Kidney (tissue), 14 donors: ENCODE results near the gene ZNF550. TPM values are rescaled to one million over a fixed set of nuclear protein-coding genes. Genes with fewer than 3 reads are reported as not detected.

Experiments used
- DNase-seq, 5 donors: peaks; one replicate each; pipeline ENCODE4 v3.0.0-alpha.2; 2013 to 2020
- FAIRE-seq: peaks from 2 replicates; lab custom pipeline; 2012; peaks lifted over from hg19 to GRCh38; lab: Jason Lieb, UNC
- H3K27ac ChIP-seq, 2 donors: one replicate each; pipeline ENCODE4 v1.7.0; 2013; ENCODE audit warnings: low read depth in 2 of 2, low read length in 2 of 2, inconsistent platforms in 1 of 2
- H3K27me3 ChIP-seq: one replicate; pipeline ENCODE4 v1.7.1; 2013; ENCODE audit warnings: low read length, inconsistent platforms; ENCODE audit not compliant: control insufficient read depth, insufficient read depth
- H3K36me3 ChIP-seq, 3 donors: one replicate each; pipeline versions ENCODE4 v1.7.0 to v1.7.1; 2013; ENCODE audit warnings: low read length in 3 of 3, control low read depth in 1 of 3, inconsistent platforms in 1 of 3; ENCODE audit not compliant: insufficient read depth in 3 of 3, control insufficient read depth in 2 of 3
- H3K4me1 ChIP-seq, 3 donors: one replicate each; pipeline versions ENCODE4 v1.7.0 to v1.7.1; 2013; ENCODE audit warnings: low read length in 3 of 3, inconsistent platforms in 1 of 3, low read depth in 1 of 3; ENCODE audit not compliant: control insufficient read depth in 2 of 3, insufficient read depth in 2 of 3
- H3K4me3 ChIP-seq, 3 donors: one replicate each; pipeline versions ENCODE4 v1.7.0 to v1.8.1; 2013; ENCODE audit warnings: low read length in 3 of 3, control low read depth in 1 of 3, inconsistent platforms in 1 of 3
- H3K9ac ChIP-seq, 3 donors: one replicate each; pipeline versions ENCODE4 v1.7.0 to v1.7.1; 2013; ENCODE audit warnings: low read length in 3 of 3, control low read depth in 1 of 3, inconsistent platforms in 1 of 3
- H3K9me3 ChIP-seq, 3 donors: one replicate each; pipeline versions ENCODE4 v1.7.0 to v1.7.1; 2013; ENCODE audit warnings: low read length in 3 of 3, control low read depth in 1 of 3, inconsistent platforms in 1 of 3; ENCODE audit not compliant: control insufficient read depth in 2 of 3, insufficient read depth in 1 of 3
- intact Hi-C: fragments of 100-400 bp; cut with DNase I; formaldehyde crosslinking; loops from one replicate; pipeline ENCODE4 v1.11.1; 2022
- polyA plus RNA-seq: library from polyadenylated mRNA; stranded (reverse); fragments of 350-450 nt; fragmentation: Illumina TruSeq; extraction: RNeasy Lipid Tissue Mini Kit (QIAGEN cat#74804); gene quantifications from one replicate; pipeline ENCODE4 v1.2.3, GENCODE V29; 2014; ENCODE audit warnings: low read depth, low replicate concordance; ENCODE audit not compliant: insufficient read depth
- total RNA-seq: library from RNA; stranded (reverse); fragmentation: NEBNext Ultra II Directional; extraction: Animal tissue kit (Norgen Biotek cat#: 25700); gene quantifications from one replicate; pipeline ENCODE4 v1.2.1, GENCODE V29; 2021
- TF ChIP-seq, protein P1 (sequence below): IDR thresholded peaks from 3 replicates; pipeline ENCODE4 v1.5.1; 2012; ENCODE audit warnings: mild to moderate bottlenecking, moderate library complexity, borderline replicate concordance; ENCODE audit not compliant: insufficient read depth; ENCODE audit errors: extremely low read depth
- donor health status: control.
- donor health status: control.
- donor health status: control.
- donor health status: control.
- donor health status: control.
- donor health status: DM: yes; HTN: yes; CAD: no.
- donor health status: Normal renal cell carcinoma (clear cell type).

ZNF550 gene
- total and polyA plus RNA-seq, 2 donors from 2014 or later = 2.5 to 15.1 TPM

DNA sequence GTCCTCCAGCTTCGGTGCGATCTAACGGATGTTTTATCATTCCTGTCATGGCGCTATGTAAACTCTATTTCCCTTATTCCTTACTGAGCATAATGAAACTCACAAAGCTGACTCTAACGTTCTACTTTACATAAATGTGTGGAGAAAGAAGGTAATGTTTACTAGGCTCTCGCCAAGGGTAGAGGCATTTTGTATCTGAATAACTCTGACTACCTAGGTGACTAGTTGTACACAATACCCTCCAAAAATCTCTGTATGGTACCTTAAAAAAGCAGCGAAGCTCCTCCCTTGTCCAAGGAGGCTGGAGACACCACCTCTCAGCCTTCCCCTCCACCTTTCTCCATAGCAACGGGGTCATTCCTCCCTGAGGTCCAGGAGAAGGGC is 39.7 kb upstream of the ZNF550 start:
- intact Hi-C loops = no loop called here
- FAIRE-seq (no peak), DNase-seq (no peak)
- Histone ChIP-seq H3K4me3 (peak overlapping the region; percentile 55 to 80 (median 80)), H3K27ac (no peak overlapping the region), H3K36me3 (peaks cover 0 to under 1% (median 0%) of the 10 kb centered on the region in 3 donors), H3K27me3 (no peaks in the 10 kb centered on the region), H3K4me1 (peaks cover 0 to 9% (median 6%) of the 10 kb centered on the region in 3 donors), H3K9ac (no peak overlapping the region), H3K9me3 (peaks cover 0 to 6% (median 0%) of the 10 kb centered on the region in 3 donors)
- TF ChIP-seq, protein P1, sequence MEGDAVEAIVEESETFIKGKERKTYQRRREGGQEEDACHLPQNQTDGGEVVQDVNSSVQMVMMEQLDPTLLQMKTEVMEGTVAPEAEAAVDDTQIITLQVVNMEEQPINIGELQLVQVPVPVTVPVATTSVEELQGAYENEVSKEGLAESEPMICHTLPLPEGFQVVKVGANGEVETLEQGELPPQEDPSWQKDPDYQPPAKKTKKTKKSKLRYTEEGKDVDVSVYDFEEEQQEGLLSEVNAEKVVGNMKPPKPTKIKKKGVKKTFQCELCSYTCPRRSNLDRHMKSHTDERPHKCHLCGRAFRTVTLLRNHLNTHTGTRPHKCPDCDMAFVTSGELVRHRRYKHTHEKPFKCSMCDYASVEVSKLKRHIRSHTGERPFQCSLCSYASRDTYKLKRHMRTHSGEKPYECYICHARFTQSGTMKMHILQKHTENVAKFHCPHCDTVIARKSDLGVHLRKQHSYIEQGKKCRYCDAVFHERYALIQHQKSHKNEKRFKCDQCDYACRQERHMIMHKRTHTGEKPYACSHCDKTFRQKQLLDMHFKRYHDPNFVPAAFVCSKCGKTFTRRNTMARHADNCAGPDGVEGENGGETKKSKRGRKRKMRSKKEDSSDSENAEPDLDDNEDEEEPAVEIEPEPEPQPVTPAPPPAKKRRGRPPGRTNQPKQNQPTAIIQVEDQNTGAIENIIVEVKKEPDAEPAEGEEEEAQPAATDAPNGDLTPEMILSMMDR = no peak

DNA sequence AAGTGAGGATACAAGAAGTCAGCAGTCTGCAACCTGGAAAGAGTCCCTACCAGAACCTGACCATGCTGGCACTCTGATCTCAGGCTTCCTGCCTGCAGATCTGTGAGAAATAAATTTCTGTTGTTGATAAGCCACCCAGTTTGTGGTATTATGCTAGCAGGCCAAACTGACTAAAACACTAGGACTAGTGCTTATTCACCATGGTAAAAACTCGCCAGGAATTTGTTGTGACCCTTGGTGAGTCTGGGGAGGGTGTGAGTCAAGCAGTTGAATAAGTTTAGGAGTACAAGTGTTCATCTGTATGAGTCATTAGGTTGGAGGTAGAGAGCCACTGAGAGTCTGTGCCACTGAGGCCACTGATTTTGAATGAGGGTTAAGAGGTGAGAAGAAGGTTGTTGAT is 27.9 kb upstream of the ZNF550 start:
- H3K4me3 ChIP-seq = peak overlapping the region in 1 of 3 donors; percentile 14
- H3K36me3 ChIP-seq = peaks cover 15 to 34% (median 31%) of the 10 kb centered on the region in 3 donors
- peaks cover 24 to 68% (median 30%) of the 10 kb centered on the region in 3 donors for H3K9me3 ChIP-seq
- TF ChIP-seq, protein P1 = no peak
- H3K4me1 ChIP-seq = peaks cover 0 to 11% (median 0%) of the 10 kb centered on the region in 3 donors
- no peak for DNase-seq
- H3K27me3 ChIP-seq = no peaks in the 10 kb centered on the region
- intact Hi-C loops = no loop called here
- H3K9ac ChIP-seq = no peak overlapping the region
- no peak for FAIRE-seq
- no peak overlapping the region for H3K27ac ChIP-seq

DNA sequence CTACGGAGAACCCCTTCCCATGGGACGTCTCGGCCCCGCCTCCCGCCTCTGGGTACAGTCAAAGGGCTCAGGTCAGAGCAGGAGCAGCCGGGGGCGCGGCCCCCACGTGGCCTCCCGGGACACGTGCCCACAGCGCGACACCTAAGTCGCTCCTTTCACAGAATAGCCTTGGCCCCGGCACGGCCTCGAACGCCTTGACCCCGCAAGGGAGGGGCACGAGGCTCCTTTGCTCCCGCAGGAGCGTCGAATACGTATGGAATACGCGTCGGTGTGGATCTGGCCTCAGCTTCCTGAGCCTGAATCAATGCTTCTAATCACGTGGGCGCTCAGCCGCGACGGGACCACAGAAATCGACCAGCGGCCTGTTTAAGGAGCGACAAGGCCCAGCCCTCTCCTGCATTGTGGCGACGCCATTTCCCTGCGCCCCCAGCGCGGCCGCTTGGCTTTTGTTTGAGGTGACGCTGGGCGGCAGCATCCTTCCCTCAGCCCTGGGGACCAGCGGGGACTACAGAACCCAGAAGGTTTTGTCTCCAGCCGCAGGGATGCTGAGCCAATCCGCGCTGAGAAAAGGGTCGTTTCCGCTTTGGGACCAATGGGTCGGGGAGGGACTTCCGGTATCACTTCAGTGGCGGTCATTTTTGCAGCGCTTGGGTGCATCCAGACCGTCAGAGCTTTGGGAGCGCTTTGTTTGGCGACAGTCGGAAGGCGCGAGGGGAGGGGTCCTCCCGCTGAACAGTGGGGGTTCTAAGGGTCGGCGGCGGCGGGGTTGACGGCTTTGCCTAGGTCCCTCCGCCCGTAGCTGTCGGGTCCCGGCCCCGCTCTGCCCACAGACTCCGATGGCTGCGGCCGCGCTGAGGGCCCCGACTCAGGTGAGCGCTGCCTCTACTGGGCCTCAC is 24.1 kb upstream of the ZNF550 start, which contains the start of gene ZIK1:
ZIK1 (plus strand) TSS at position 625 of the 896 bp plus-strand sequence; CDS start at position 837, 212 bp downstream.
- Histone ChIP-seq H3K27ac (no peak within 1 kb of the TSS), H3K9ac (peak within 1 kb of the TSS; percentile 42 to 78 (median 59)), H3K27me3 (no peaks in the 10 kb centered on the region), H3K9me3 (peaks cover 4 to 30% (median 7%) of the 10 kb centered on the region in 3 donors), H3K36me3 (peaks cover 3 to 10% (median 9%) of the 10 kb centered on the region in 3 donors), H3K4me1 (peaks cover 0 to 11% (median 0%) of the 10 kb centered on the region in 3 donors), H3K4me3 (peak within 1 kb of the TSS; percentile 79 to 82 (median 81))
- TF ChIP-seq, protein P1 = no peak
- FAIRE-seq (no peak), DNase-seq (peak; percentile 96 to 99 (median 97))
- intact Hi-C loops = no loop called here
